GM23338 (cell line): Measurements from ENCODE around the gene ZNF292. TPM values are rescaled to one million over a fixed set of nuclear protein-coding genes. Genes with fewer than 3 reads are reported as not detected.

ENCODE experiments used
- ATAC-seq: fragments of 200-7000 bp; cut with Tn5 transposase; 3 replicates; pipeline ENCODE4 v1.9.1; 2020
- DNase-seq: peaks from one replicate; pipeline ENCODE4 v3.0.0-alpha.2; 2015; ENCODE audit warnings: low spot score
- H2AFZ ChIP-seq: fragments of 200-600 bp; sonication (generic); 2 replicates; pipeline ENCODE4 v1.8.0; 2016; ENCODE audit warnings: antibody characterized with exemption, mild to moderate bottlenecking, moderate library complexity
- H3F3A ChIP-seq: fragments of 200-600 bp; sonication (generic); replicated peaks from 2 replicates; pipeline ENCODE4 v1.8.0; 2017; ENCODE audit warnings: antibody characterized with exemption, mixed run types, low read depth
- H3K27ac ChIP-seq: fragments of 200-600 bp; sonication (generic); 2 replicates; pipeline ENCODE4 v1.6.1; 2016; ENCODE audit warnings: low read depth
- H3K27me3 ChIP-seq: fragments of 200-600 bp; sonication (generic); 2 replicates; pipeline ENCODE4 v1.8.0; 2016; ENCODE audit warnings: mild to moderate bottlenecking, mixed run types, moderate library complexity; ENCODE audit not compliant: insufficient read depth
- H3K36me3 ChIP-seq: fragments of 200-600 bp; sonication (generic); 2 replicates; pipeline ENCODE4 v1.8.0; 2016; ENCODE audit warnings: mild to moderate bottlenecking; ENCODE audit not compliant: insufficient read depth
- H3K4me1 ChIP-seq: fragments of 200-600 bp; sonication (generic); 2 replicates; pipeline ENCODE4 v1.8.0; 2016; ENCODE audit warnings: mild to moderate bottlenecking, moderate library complexity; ENCODE audit not compliant: insufficient read depth
- H3K4me2 ChIP-seq: fragments of 200-600 bp; sonication (generic); 2 replicates; pipeline ENCODE4 v1.7.1; 2017; ENCODE audit warnings: mixed run types
- H3K4me3 ChIP-seq: fragments of 200-600 bp; sonication (generic); 2 replicates; pipeline ENCODE4 v1.6.1; 2016; ENCODE audit warnings: mixed run types
- H3K79me2 ChIP-seq: fragments of 200-600 bp; sonication (generic); replicated peaks from 2 replicates; pipeline ENCODE4 v1.8.0; 2017; ENCODE audit warnings: mild to moderate bottlenecking; ENCODE audit not compliant: insufficient read depth
- H3K9me2 ChIP-seq: fragments of 200-600 bp; sonication (generic); 2 replicates; pipeline ENCODE4 v1.8.0; 2017; ENCODE audit not compliant: insufficient read depth
- H4K20me1 ChIP-seq: fragments of 200-600 bp; sonication (generic); replicated peaks from 2 replicates; pipeline ENCODE4 v1.8.0; 2017; ENCODE audit warnings: mild to moderate bottlenecking; ENCODE audit not compliant: insufficient read depth
- H3K27ac Mint-ChIP-seq: 2 replicates; pipeline ENCODE4 v1.8.0; 2020; ENCODE audit warnings: inconsistent platforms, mild to moderate bottlenecking, moderate library complexity, mixed read lengths
- H3K27me3 Mint-ChIP-seq: 3 replicates; pipeline ENCODE4 v1.8.0; 2022; ENCODE audit warnings: low read depth, mild to moderate bottlenecking, moderate library complexity, mixed read lengths, inconsistent platforms; ENCODE audit not compliant: insufficient read depth, poor library complexity
- H3K36me3 Mint-ChIP-seq: 3 replicates; pipeline ENCODE4 v1.8.0; 2021; ENCODE audit warnings: low read depth, mild to moderate bottlenecking, inconsistent platforms, moderate library complexity, mixed read lengths
- H3K4me1 Mint-ChIP-seq: 3 replicates; pipeline ENCODE4 v1.8.0; 2020; ENCODE audit warnings: mild to moderate bottlenecking, inconsistent platforms, mixed read lengths
- H3K4me3 Mint-ChIP-seq: 3 replicates; pipeline ENCODE4 v1.8.0; 2021; ENCODE audit warnings: moderate library complexity, mild to moderate bottlenecking, inconsistent platforms, mixed read lengths
- H3K9me3 Mint-ChIP-seq: 3 replicates; pipeline ENCODE4 v1.8.0; 2020; ENCODE audit warnings: moderate library complexity, mild to moderate bottlenecking, inconsistent platforms, mixed read lengths
- CREB1 ChIP-seq: fragments of 250-450 bp; sonication (Bioruptor Pico); IDR thresholded peaks from 2 replicates; pipeline ENCODE4 v1.5.0; 2020; ENCODE audit warnings: low read depth, mild to moderate bottlenecking, moderate library complexity
- EZH2 ChIP-seq: fragments of 200-600 bp; sonication (generic); IDR thresholded peaks from one replicate; pipeline ENCODE4 v1.8.0; 2017; ENCODE audit warnings: antibody characterized with exemption, mild to moderate bottlenecking, low read depth; ENCODE audit not compliant: unreplicated experiment
- EZH2phosphoT487 ChIP-seq: fragments of 200-600 bp; sonication (generic); IDR thresholded peaks from one replicate; pipeline ENCODE4 v1.8.1; 2018; ENCODE audit warnings: antibody characterized with exemption; ENCODE audit not compliant: unreplicated experiment
- JUNB ChIP-seq: IDR thresholded peaks from one replicate; pipeline ENCODE4 v1.6.1; 2016; ENCODE audit warnings: antibody characterized with exemption; ENCODE audit not compliant: unreplicated experiment
- NANOG ChIP-seq: IDR thresholded peaks from 2 replicates; pipeline ENCODE4 v1.6.1; 2016; ENCODE audit warnings: antibody characterized with exemption, borderline replicate concordance
- POLR2AphosphoS5 ChIP-seq: IDR thresholded peaks from 2 replicates; pipeline ENCODE4 v1.6.1; 2016; ENCODE audit warnings: antibody characterized with exemption, low read depth
- STAT1 ChIP-seq: IDR thresholded peaks from one replicate; pipeline ENCODE4 v1.6.1; 2016; ENCODE audit warnings: antibody characterized with exemption; ENCODE audit not compliant: unreplicated experiment
- ZNF114 ChIP-seq: fragments of 250-450 bp; sonication (Bioruptor Pico); IDR thresholded peaks from 2 replicates; pipeline ENCODE4 v1.5.0; 2020; ENCODE audit warnings: mild to moderate bottlenecking, moderate library complexity
- ZNF331 ChIP-seq: fragments of 250-450 bp; sonication (Bioruptor Pico); IDR thresholded peaks from 2 replicates; pipeline ENCODE4 v1.5.0; 2020; ENCODE audit warnings: low read depth, mild to moderate bottlenecking, moderate library complexity
- ZNF462 ChIP-seq: fragments of 250-450 bp; sonication (Bioruptor Pico); IDR thresholded peaks from 2 replicates; pipeline ENCODE4 v1.5.0; 2020; ENCODE audit warnings: mild to moderate bottlenecking, moderate library complexity
- polyA plus RNA-seq: library from polyadenylated mRNA; unstranded; fragments of >200 nt; fragmentation: Nextera tagmentation; extraction: Ambion mirVana; gene quantifications from 2 replicates; pipeline ENCODE4 v1.2.1, GENCODE V29; 2016
- total RNA-seq: library from RNA; depleted of rRNA; stranded (reverse); fragments of >200 nt; shearing (Covaris generic); gene quantifications from 2 replicates; pipeline ENCODE4 v1.2.3, GENCODE V29; 2014
- TF ChIP-seq, protein P1 (sequence below): IDR thresholded peaks from 2 replicates; pipeline ENCODE4 v1.6.1; 2016; ENCODE audit warnings: antibody characterized with exemption
- TF ChIP-seq, protein P2 (sequence below), 2 experiments: fragments of 200-600 bp in 1 of 2; sonication (generic) in 1 of 2; conservative IDR thresholded peaks; 2 replicates each; pipeline versions ENCODE4 v1.5.1 to v1.6.1; 2016 to 2017; ENCODE audit warnings: antibody characterized with exemption in 2 of 2, low read depth in 2 of 2, mild to moderate bottlenecking in 2 of 2, moderate library complexity in 1 of 2
- TF ChIP-seq, protein P3 (sequence below): IDR thresholded peaks from one replicate; pipeline ENCODE4 v1.6.1; 2018; ENCODE audit warnings: antibody characterized with exemption; ENCODE audit not compliant: unreplicated experiment

Gene ZNF292
- total and polyA plus RNA-seq, 2 experiments from 2014 or later = 45.7 to 67.9 TPM

- DNase-seq (no peak), ATAC-seq (no peak)
- Mint-ChIP-seq H3K27me3 (peaks cover 6% of the 10 kb centered on the region), H3K36me3 (peaks cover 17% of the 10 kb centered on the region; the same call in 2 of the 3 replicates), H3K4me3 (no peak overlapping the region), H3K9me3 (no peaks in the 10 kb centered on the region), H3K4me1 (peaks cover 85% of the 10 kb centered on the region), H3K27ac (no peak overlapping the region)
- H2AFZ ChIP-seq = no peak overlapping the region
- H3K36me3 ChIP-seq = no peaks in the 10 kb centered on the region
- H3K4me2 ChIP-seq = no peak overlapping the region
- H3K4me1 ChIP-seq = peaks cover 81% of the 10 kb centered on the region
- no peaks in the 10 kb centered on the region for H3F3A ChIP-seq
- no peak overlapping the region for H3K27ac ChIP-seq
- H3K9me2 ChIP-seq = no peaks in the 10 kb centered on the region
- H3K4me3 ChIP-seq = no peak overlapping the region
- peaks cover 97% of the 10 kb centered on the region for H3K79me2 ChIP-seq
- no peaks in the 10 kb centered on the region for H3K27me3 ChIP-seq
- TF ChIP-seq ZNF114 (CRISPR knock-in tag) (no peak), POLR2AphosphoS5 (no peak), EZH2phosphoT487 (no peak), EZH2 (no peak), ZNF462 (CRISPR knock-in tag) (no peak), NANOG (no peak), STAT1 (no peak), CREB1 (CRISPR knock-in tag) (no peak), JUNB (no peak), ZNF331 (CRISPR knock-in tag) (no peak)
- TF ChIP-seq, protein P1, sequence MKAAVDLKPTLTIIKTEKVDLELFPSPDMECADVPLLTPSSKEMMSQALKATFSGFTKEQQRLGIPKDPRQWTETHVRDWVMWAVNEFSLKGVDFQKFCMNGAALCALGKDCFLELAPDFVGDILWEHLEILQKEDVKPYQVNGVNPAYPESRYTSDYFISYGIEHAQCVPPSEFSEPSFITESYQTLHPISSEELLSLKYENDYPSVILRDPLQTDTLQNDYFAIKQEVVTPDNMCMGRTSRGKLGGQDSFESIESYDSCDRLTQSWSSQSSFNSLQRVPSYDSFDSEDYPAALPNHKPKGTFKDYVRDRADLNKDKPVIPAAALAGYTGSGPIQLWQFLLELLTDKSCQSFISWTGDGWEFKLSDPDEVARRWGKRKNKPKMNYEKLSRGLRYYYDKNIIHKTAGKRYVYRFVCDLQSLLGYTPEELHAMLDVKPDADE = no peak
- TF ChIP-seq, protein P2, sequence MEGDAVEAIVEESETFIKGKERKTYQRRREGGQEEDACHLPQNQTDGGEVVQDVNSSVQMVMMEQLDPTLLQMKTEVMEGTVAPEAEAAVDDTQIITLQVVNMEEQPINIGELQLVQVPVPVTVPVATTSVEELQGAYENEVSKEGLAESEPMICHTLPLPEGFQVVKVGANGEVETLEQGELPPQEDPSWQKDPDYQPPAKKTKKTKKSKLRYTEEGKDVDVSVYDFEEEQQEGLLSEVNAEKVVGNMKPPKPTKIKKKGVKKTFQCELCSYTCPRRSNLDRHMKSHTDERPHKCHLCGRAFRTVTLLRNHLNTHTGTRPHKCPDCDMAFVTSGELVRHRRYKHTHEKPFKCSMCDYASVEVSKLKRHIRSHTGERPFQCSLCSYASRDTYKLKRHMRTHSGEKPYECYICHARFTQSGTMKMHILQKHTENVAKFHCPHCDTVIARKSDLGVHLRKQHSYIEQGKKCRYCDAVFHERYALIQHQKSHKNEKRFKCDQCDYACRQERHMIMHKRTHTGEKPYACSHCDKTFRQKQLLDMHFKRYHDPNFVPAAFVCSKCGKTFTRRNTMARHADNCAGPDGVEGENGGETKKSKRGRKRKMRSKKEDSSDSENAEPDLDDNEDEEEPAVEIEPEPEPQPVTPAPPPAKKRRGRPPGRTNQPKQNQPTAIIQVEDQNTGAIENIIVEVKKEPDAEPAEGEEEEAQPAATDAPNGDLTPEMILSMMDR (conservative IDR thresholded peaks at IDR 0.05; ENCODE audit: low read depth in 2 of 2) = no peak
- TF ChIP-seq, protein P3, sequence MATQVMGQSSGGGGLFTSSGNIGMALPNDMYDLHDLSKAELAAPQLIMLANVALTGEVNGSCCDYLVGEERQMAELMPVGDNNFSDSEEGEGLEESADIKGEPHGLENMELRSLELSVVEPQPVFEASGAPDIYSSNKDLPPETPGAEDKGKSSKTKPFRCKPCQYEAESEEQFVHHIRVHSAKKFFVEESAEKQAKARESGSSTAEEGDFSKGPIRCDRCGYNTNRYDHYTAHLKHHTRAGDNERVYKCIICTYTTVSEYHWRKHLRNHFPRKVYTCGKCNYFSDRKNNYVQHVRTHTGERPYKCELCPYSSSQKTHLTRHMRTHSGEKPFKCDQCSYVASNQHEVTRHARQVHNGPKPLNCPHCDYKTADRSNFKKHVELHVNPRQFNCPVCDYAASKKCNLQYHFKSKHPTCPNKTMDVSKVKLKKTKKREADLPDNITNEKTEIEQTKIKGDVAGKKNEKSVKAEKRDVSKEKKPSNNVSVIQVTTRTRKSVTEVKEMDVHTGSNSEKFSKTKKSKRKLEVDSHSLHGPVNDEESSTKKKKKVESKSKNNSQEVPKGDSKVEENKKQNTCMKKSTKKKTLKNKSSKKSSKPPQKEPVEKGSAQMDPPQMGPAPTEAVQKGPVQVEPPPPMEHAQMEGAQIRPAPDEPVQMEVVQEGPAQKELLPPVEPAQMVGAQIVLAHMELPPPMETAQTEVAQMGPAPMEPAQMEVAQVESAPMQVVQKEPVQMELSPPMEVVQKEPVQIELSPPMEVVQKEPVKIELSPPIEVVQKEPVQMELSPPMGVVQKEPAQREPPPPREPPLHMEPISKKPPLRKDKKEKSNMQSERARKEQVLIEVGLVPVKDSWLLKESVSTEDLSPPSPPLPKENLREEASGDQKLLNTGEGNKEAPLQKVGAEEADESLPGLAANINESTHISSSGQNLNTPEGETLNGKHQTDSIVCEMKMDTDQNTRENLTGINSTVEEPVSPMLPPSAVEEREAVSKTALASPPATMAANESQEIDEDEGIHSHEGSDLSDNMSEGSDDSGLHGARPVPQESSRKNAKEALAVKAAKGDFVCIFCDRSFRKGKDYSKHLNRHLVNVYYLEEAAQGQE = no peak
- H4K20me1 ChIP-seq = no peaks in the 10 kb centered on the region
Measured at GRCh38 chr6:87176493-87176892, 21.1 kb downstream of the ZNF292 start.
